Right forelimb (tissue), 1 donor: ENCODE results near the gene KLF18.
"Not testable (repeated sequence)": the region's sequence is repeated elsewhere in the genome, so short reads cannot be mapped to it uniquely, and the experiment has no call there.

Source experiments
- DNase-seq: peaks from one replicate; pipeline ENCODE4 v3.0.0-alpha.2; 2018

Gene KLF18

DNA sequence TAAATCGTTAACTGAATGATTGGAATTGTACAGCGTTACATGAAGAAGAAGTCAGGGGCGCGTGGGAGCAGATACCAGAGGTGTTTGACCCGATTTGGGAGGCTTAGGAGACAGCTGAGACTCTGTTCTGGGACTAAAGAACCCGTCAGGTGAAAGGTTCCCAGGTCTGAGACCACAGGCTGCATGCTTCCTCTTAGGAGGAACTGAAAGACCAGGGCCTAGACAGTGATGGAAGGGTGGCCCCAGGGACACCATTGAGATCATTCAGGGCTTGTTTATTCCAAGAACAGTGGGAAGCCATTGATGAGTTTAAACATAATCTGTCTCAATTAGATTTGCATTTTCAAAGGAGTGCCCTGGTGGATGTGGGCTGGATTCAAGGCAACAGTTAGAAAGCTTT, 21.9 kb downstream of the KLF18 start:
- no peak for DNase-seq

DNA sequence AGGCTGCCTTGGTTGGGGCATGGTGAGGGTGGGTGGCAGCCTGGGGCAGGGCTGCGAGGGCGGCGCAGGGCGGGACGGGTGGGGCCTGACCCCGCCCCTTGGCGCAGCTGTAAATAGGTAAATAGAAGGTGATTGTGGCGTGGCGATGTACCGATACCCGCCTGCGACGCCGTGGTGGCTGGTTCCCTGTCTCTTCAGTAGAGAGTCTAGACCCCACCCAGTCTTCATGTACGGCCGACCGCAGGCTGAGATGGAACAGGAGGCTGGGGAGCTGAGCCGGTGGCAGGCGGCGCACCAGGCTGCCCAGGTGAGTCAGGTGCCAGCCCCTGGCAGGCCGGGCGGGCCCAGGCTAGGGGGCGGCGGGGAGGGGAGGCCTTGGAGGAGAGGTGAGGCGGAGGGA, 22.7 kb downstream of the KLF18 start, which contains the start of gene KLF17:
Gene KLF17, plus strand, starts transcription at position 140 of the 400 bp plus-strand sequence. Its CDS starts 87 bp downstream, at position 227.
- no peak for DNase-seq

DNA sequence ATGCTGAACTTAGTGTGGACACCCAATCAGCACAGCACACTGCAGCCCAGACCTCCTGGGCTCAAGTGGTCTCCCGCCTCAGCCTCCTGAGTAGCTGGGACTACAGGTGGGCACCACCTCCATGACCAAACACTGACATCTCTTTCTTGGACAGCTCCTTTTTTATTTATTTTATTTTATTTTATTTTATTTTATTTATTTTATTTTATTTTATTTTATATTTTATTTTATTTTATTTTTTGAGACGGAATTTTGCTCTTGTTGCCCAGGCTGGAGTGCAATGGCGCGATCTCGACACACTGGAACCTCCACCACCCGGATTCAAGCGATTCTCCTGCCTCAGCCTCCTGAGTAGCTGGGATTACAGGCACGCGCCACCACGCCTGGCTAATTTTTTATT, 24.2 kb downstream of the KLF18 start:
- DNase-seq: not testable (repeated sequence)

DNA sequence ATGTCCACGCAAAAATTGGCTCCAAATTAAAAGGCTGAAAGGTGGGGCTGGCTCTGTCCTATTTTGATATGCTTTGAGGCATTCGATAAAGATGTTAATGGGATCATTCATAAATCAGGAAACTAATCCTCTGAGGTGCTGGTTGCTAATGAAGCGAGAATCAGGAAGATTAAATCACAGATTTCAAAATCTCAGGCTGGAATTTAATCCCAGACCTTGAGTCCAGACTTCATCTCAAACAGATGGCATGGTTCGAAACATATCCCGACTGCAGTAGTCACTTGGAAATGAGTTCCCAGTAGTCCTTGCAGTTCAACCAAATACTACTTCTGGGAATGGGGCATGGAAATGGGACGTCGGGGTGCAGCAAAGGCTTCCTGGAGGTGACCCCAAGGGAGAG, 27.3 kb downstream of the KLF18 start:
- DNase-seq: no peak

DNA sequence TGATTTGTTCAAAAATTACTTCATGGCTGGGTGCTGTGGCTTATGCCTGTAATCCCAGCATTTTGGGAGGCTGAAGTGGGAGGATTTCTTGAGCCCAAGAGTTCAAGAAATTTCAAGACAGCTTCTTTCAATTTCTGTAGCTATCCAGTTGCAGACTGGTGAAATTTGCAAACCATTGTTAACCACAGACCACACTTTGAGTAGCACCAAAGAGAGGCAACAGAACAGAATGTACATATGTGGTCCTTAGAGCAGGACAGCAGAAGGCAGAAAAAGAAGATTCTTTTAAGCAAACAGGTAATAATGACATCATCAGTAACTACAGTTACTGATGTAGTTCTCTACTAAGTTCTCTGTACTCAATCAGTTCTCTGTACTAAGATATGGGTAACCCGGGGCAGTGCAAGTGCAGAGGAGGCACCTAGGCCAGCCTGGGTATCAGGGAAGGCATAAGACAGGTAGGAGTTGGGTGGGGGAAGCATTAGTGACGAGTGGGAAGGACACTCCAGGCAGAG, 28.3 kb downstream of the KLF18 start:
- DNase-seq: no peak

DNA sequence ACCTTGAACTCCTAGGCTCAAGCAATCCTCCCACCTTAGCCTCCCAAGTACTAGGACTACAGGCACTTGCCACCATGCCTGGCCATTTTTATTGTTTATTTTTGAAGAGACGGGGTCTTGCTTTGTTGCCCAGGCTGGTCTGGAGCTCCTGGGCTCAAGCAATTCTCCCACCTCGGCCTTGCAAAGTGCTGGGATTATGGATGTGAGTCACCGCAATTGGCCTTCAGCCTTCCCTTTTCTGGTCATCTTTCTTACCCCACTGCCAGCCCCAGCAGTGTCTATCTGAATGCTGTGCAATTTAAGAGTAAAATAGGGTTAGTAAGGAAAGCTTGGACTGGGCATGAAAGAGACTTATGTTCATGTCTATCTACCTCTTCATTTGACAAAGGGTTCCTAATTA, 28.9 kb downstream of the KLF18 start:
- no peak for DNase-seq

DNA sequence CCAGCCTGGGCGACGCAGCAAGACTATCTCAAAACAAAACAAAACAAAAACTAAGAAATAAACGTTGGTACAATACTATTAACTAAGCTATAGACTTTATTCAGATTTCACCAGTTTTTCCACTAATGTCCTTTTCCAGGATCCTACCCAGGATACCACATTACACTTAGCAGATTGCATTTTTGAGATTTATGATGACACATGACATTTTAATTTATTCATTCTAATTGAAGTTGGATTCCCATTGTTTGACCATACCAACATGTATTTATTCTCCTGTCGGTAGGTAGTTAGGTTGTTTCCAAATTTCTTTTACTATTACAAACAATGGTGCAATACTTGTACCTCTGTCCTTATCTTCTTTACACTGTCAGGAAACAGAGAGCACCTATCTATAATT, 29.6 kb downstream of the KLF18 start:
- DNase-seq: no peak

DNA sequence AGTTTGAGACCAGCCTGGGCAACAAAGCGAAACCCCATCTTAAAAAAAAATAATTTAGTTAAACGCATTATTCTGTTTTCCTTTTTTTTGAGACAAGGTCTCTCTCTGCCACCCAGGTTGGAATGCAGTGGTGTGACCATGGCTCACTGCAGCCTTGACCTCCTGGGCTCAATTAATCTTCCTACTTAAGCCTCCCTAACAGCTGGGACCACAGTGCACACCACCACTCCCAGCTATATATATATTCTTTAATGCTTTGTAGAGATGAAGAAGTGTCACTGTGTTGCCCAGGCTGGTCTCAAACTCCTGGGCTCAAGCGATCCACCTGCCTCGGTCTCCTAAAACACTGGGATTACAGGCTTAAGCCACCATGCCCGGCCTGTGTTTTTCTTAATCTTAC, 30.5 kb downstream of the KLF18 start:
- no peak for DNase-seq

DNA sequence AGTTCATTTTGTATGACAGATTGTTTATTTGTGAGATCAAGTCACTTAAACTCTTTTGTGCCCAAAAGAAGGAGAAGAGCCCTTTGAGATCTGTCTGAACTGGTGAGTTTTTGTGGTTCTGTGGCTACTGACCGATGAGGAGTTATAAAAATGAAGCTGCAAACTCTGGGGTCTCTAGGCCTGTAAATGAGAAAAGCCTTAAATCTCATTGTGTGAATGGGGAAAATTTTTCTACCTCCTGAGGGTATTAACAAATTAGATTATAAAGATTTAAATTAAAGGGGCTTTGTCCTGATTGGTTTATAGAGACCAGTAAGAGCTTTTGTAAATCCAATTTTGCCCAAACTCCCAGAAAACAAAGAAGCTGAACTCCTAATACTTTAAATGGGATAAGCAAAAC, 32.5 kb downstream of the KLF18 start:
- no peak for DNase-seq

DNA sequence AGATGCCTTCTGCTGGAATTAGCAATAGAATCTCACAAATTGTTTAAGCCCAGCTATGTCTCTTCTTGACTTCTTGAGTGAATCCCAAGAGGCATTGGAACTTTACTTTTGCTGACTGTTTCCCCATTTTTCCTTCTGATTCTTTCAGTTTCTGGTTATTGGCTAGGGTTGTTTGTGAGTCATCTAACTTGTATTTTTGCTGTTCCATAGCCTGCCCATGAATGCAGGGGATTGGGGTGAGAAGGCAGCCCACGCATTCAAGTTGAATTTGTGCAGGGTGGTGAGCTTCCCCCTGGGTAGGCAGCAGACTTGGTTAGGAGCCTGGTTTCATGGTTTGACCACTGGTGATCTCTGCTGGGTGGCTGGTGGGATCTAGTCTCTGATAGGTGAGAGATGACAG, 33.2 kb downstream of the KLF18 start:
- no peak for DNase-seq

DNA sequence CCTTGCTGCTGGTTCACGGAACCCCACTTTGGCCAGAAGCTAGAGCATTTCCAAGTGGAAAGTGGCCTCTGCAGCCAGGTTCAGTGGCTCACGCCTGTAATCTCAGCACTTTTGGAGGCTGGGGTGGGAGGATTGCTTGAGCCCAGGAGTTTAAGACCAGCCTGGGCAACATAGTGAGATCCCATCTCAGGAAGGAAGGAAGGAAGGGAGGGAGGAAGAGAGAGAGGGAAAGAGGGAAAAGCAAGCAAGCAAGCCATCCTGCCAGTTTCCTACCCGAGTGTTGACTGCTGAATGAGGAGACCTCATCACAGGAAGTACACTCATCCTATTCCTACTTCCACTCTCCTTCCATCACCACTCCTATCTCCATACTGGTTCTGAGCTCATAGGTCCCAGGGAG, 35.6 kb downstream of the KLF18 start:
- DNase-seq: no peak

DNA sequence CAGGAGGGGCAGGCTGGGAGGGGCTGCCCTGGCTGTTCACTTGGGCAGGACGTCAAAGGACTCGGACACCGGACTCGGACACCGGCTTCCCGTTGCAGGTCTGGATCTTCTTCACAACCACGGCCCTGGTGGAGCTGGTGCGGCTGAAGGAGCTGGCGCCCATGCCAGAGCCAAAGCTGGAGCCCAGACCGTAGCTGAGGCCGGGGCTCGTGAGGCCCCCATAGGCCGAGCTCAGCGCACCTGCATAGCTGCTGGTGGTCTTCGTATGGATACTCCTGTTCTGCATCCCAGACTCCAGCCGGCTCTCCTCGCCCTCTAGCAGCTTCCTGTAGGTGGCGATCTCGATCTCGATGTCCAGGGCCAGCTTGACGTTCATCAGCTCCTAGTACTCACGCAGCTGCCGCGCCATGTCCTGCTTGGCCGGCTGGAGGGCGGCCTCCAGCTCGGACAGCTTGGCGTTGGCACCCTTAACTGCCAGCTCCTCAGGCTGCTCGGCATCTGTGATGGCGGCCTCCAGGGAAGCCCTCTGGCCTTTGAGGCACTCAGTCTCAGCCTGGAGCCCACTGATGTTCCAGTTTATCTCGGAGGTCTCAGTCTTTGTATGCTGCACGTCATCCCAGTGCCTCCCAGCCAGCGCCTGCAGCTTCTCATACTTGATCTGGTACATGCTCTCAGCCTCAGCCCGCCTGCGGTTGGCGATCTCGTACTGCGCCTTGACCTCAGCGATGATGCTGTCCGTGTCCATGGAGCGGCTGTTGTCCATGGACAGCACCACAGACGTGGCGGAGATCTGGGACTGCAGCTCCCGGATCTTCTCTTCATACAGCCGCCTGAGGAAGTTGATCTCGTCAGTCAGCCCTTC, 37.9 kb downstream of the KLF18 start:
- no peak for DNase-seq

DNA sequence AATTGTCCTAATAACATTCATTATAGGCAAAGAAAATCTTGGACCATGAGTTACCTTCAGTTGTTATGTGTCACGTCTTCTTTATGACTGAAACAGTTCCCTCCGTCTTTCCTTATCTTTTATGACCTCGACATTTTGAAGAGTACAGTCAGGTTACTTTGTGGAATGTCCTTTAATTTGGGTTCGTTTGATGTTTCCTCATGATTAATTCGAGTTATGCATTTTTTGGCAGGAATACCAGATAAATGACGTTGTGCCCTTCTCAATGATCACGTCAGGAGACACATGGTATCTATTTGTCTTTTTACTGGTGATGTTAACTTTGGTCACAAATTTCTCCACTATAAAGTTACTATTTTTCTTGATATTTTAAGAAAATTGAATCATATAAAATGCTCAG, 40.1 kb downstream of the KLF18 start:
- no peak for DNase-seq

DNA sequence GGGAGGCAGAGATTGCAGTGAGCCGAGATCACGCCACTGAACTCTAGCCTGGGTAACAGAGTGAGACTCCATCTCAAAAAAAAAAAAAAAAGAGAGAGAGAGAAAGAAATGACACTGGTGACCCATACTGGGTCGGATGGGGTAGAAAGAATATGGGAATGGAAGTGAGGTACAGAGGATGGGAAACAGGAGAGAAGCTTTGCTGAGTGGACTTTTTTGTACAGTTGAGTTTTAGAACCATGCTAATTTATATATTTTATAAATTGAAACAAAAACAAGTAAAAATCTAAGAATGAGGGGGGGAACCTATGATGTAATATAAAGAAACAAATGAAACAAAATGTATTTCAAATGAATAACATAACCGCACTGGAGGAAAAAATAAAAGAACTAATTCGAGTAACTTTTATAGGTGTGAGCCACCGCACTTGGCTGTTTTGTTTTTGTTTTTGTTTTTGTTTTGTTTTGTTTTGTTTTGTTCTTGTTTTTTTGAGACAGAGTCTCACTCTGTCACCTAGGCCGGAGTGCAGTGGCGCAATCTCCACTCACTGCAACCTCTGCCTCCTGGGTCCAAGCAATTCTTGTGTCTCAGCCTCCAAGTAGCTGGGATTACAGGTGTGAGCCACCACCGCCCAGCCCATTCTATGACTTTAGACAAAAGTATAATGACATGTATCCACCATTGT, 41.1 kb downstream of the KLF18 start:
- DNase-seq: no peak

DNA sequence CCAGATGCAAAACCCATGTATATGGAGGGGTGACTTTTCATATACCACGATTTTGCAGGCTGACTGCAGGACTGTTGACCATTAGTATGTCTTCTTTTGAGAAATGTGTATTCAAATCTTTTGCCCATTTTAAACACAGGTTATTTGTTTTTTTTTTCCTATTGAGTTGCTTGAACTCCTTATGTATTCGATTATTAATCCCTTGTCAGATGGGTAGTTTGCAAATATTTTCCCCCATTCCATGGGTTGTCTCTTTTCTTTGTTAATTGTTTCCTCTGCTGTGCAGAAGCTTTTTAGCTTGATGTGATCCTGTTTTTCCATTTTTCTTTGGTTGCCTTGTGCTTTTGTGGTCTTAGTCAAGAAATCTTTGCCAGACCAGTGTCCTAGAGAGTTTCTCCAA, 47.4 kb downstream of the KLF18 start:
- no peak for DNase-seq

DNA sequence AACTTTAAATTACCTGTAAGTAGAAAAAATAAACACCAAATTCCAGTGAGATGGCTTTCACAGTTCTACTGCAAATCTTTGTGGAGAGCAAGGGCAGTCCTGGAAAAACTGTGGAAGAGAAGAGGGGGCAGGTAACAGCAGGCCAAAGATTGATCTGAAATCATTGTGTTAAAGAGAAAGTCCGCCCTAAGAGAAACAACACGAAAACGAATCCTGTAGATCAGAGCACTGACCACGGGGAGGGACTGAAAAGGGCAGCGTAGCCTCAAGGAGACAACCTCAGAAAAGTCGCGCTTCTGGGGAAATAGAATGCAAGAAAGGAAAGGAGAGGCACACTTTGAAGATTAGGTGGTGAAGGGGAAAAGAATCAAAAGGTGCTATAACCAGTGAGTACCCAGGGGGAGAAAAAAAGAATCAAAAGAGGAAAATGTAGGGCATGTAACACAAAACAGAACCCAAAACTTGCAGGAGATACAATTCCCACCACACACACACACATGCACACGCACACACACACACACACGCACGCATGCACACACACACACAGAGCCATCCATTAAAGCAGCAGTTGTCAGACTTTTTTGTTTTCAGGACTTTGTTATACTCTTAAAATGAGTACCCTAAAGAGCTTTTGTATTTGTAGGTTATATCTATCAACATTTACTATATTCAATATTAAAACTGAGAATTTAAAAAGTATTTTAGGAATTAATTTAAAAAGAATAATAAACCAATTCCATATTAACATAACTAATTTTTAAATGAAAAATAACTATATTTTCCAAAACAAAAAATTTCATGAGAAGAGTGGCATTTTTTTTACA, 50.8 kb downstream of the KLF18 start:
- DNase-seq: no peak

DNA sequence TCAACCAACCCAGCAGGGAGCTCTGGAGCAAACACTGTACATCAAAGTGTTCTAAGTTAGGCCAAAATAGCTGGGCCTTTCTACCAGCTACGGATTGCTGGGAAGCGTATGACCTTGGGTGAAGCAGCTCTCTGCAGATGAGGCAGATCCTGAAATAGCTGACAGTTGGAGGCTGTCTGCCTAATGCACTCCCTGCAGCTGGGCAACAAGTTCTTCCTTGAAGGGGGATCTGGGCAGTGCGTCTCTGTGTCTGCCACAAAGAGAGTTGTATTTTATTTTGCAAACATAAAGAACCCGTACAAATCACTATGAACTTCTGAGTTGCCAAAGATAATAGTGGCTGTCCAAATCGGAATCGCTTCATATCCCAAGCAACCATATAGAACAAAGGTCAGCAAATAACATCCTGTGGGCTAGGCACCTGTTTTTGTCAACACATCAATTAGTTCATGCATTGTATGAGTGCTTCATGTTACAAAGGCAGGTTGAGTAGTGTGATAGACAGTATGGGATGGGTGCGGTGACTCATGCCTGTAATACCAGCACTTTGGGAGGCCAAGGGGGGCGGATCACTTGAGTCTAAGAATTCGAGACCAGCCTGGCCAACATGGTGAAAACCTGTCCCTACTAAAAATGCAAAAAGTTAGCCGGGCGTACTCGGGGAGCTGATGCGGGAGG, 51.9 kb downstream of the KLF18 start:
- DNase-seq: no peak
